HEK293 (cell line): ENCODE data around the gene TMTC1.

ENCODE experiments used
- CTCF ChIA-PET: fragments of 350-600 bp; formaldehyde crosslinking; extraction: SDS; loops from one replicate; lab custom pipeline; 2021; ENCODE audit warnings: antibody characterized with exemption; lab: Yijun Ruan, JAX
- POLR2A ChIA-PET: fragments of 300-600 bp; formaldehyde crosslinking; extraction: SDS; loops from one replicate; lab custom pipeline; 2020; ENCODE audit warnings: antibody characterized with exemption, inconsistent platforms; lab: Yijun Ruan, JAX
- H3K27ac ChIP-seq: fragments of 200-500 bp; sonication (Bioruptor generic); 2 replicates; pipeline ENCODE4 v1.5.1; 2014; ENCODE audit warnings: low read depth, low read length, control low read depth, inconsistent platforms; ENCODE audit errors: extremely low read depth
- H3K36me3 ChIP-seq, 2 experiments: fragments of 200-500 bp in 1 of 2; sonication (Bioruptor generic) in 1 of 2; 1 replicate in 1 of 2; 2 replicates in 1 of 2; pipeline ENCODE4 v1.5.1; 2014 to 2017; ENCODE audit warnings: inconsistent platforms in 2 of 2, low read length in 2 of 2; ENCODE audit not compliant: control insufficient read depth in 2 of 2, insufficient read depth in 1 of 2
- H3K4me1 ChIP-seq: fragments of 200-500 bp; sonication (Bioruptor generic); 2 replicates; pipeline ENCODE4 v1.5.1; 2014; ENCODE audit warnings: mild to moderate bottlenecking, low read length, inconsistent platforms; ENCODE audit not compliant: control insufficient read depth, insufficient read depth
- H3K4me3 ChIP-seq: 2 replicates; pipeline ENCODE4 v1.5.1; 2011; ENCODE audit warnings: low read depth, mild to moderate bottlenecking, control low read depth, low read length, moderate library complexity
- H3K9me3 ChIP-seq: fragments of 200-500 bp; sonication (Bioruptor generic); 2 replicates; pipeline ENCODE4 v1.5.1; 2014; ENCODE audit warnings: low read depth, low read length, inconsistent platforms; ENCODE audit not compliant: control insufficient read depth, insufficient read depth
- EGR2 ChIP-seq: fragments of 450-650 bp; formaldehyde crosslinking; IDR thresholded peaks from 2 replicates; pipeline ENCODE4 v1.5.1; 2016; ENCODE audit warnings: low read depth, missing biosample characterization, missing genetic modification characterization
- HOXA7 ChIP-seq: sonication (generic); formaldehyde crosslinking; IDR thresholded peaks from 2 replicates; pipeline ENCODE4 v1.8.1; 2022; ENCODE audit warnings: missing genetic modification reagents, borderline replicate concordance
- KLF10 ChIP-seq: fragments of 450-650 bp; IDR thresholded peaks from 2 replicates; pipeline ENCODE4 v1.5.1; 2018; ENCODE audit warnings: missing biosample characterization, mild to moderate bottlenecking, missing genetic modification characterization
- OSR2 ChIP-seq: fragments of 450-650 bp; formaldehyde crosslinking; IDR thresholded peaks from 2 replicates; pipeline ENCODE4 v1.5.1; 2016; ENCODE audit warnings: missing biosample characterization, missing genetic modification characterization
- OVOL3 ChIP-seq: fragments of 450-650 bp; formaldehyde crosslinking; IDR thresholded peaks from 2 replicates; pipeline ENCODE4 v1.5.1; 2016; ENCODE audit warnings: missing biosample characterization, missing genetic modification characterization
- PRDM1 ChIP-seq: fragments of 450-650 bp; formaldehyde crosslinking; IDR thresholded peaks from 2 replicates; pipeline ENCODE4; 2016; ENCODE audit warnings: missing biosample characterization, missing genetic modification characterization
- TCF7L2 ChIP-seq: IDR thresholded peaks from 2 replicates; pipeline ENCODE4 v1.6.1; 2011; ENCODE audit warnings: low read depth, mild to moderate bottlenecking, inconsistent platforms, low read length, moderate library complexity, borderline replicate concordance
- WT1 ChIP-seq: fragments of 450-650 bp; formaldehyde crosslinking; IDR thresholded peaks from 2 replicates; pipeline ENCODE4 v1.5.1; 2016; ENCODE audit warnings: missing biosample characterization, missing genetic modification characterization
- ZFHX2 ChIP-seq: fragments of 450-650 bp; formaldehyde crosslinking; conservative IDR thresholded peaks from 2 replicates; pipeline ENCODE4 v1.5.1; 2016; ENCODE audit warnings: missing biosample characterization, missing genetic modification characterization
- ZNF133 ChIP-seq: fragments of 450-650 bp; formaldehyde crosslinking; IDR thresholded peaks from 2 replicates; pipeline ENCODE4 v1.5.1; 2016; ENCODE audit warnings: missing biosample characterization, missing genetic modification characterization
- ZNF548 ChIP-seq: fragments of 450-650 bp; formaldehyde crosslinking; IDR thresholded peaks from 2 replicates; pipeline ENCODE4 v1.5.1; 2016; ENCODE audit warnings: missing biosample characterization, missing genetic modification characterization
- ZNF610 ChIP-seq: fragments of 450-650 bp; formaldehyde crosslinking; IDR thresholded peaks from 2 replicates; pipeline ENCODE4 v1.5.1; 2016; ENCODE audit warnings: missing biosample characterization, missing genetic modification characterization, borderline replicate concordance
- ZNF654 ChIP-seq: fragments of 450-650 bp; formaldehyde crosslinking; IDR thresholded peaks from 2 replicates; pipeline ENCODE4 v1.5.1; 2016; ENCODE audit warnings: low read depth, missing biosample characterization, missing genetic modification characterization
- ZNF660 ChIP-seq: fragments of 450-650 bp; IDR thresholded peaks from 2 replicates; pipeline ENCODE4 v1.5.1; 2018; ENCODE audit warnings: missing biosample characterization, mild to moderate bottlenecking, missing genetic modification characterization
- ZNF670 ChIP-seq: fragments of 450-650 bp; formaldehyde crosslinking; IDR thresholded peaks from 2 replicates; pipeline ENCODE4 v1.5.1; 2016; ENCODE audit warnings: missing biosample characterization, missing genetic modification characterization, low read depth
- ZNF692 ChIP-seq: fragments of 450-650 bp; formaldehyde crosslinking; IDR thresholded peaks from 2 replicates; pipeline ENCODE4 v1.5.1; 2016; ENCODE audit warnings: missing biosample characterization, missing genetic modification characterization
- ZSCAN23 ChIP-seq: fragments of 450-650 bp; formaldehyde crosslinking; IDR thresholded peaks from 2 replicates; pipeline ENCODE4 v1.5.1; 2016; ENCODE audit warnings: missing biosample characterization, missing genetic modification characterization
- TF ChIP-seq, protein P1 (sequence below): fragments of 450-650 bp; formaldehyde crosslinking; IDR thresholded peaks from 2 replicates; pipeline ENCODE4 v1.5.1; 2016; ENCODE audit warnings: missing biosample characterization, missing genetic modification characterization
- TF ChIP-seq, protein P2 (sequence below): fragments of 450-650 bp; formaldehyde crosslinking; IDR thresholded peaks from 2 replicates; pipeline ENCODE4 v1.5.1; 2016; ENCODE audit warnings: missing biosample characterization, missing genetic modification characterization

Gene TMTC1

GRCh38 chr12:29733060-29733459 lies 50.7 kb downstream of the TMTC1 start:
- CTCF ChIA-PET = interaction anchor here (0.6 kb wide), 1 partner anchor 1045 kb away, joined by 3 read pairs; no protein-coding TSS in a partner anchor

GRCh38 chr12:29732593-29732992 lies 51.1 kb downstream of the TMTC1 start:
- no peaks in the 10 kb centered on the region for H3K9me3 ChIP-seq
- ChIA-PET CTCF (interaction anchor here (0.6 kb wide), 1 partner anchor 1045 kb away, joined by 3 read pairs; no protein-coding TSS in a partner anchor), POLR2A (no interaction called here)
- H3K4me1 ChIP-seq = peaks cover 14% of the 10 kb centered on the region
- TF ChIP-seq OVOL3 (tag by site-specific recombination) (no peak), ZNF692 (tag by site-specific recombination) (no peak), ZNF610 (tag by site-specific recombination) (no peak), ZNF660 (no peak), KLF10 (tag by site-specific recombination) (no peak), WT1 (tag by site-specific recombination) (no peak), ZNF133 (tag by site-specific recombination) (no peak), ZSCAN23 (tag by site-specific recombination) (no peak), ZNF654 (tag by site-specific recombination) (no peak), HOXA7 (CRISPR knock-in tag) (no peak)
- H3K36me3 ChIP-seq = no peaks in the 10 kb centered on the region
- H3K27ac ChIP-seq = no peak overlapping the region
- no peak overlapping the region for H3K4me3 ChIP-seq

More at GRCh38 chr12:29733060-29733459, 50.7 kb downstream of the TMTC1 start:
- Histone ChIP-seq H3K27ac (no peak overlapping the region), H3K9me3 (no peaks in the 10 kb centered on the region), H3K36me3 (no peaks in the 10 kb centered on the region), H3K4me3 (no peak overlapping the region), H3K4me1 (peaks cover 14% of the 10 kb centered on the region)
- POLR2A ChIA-PET = no interaction called here
- TF ChIP-seq ZFHX2 = peak; percentile 47; the same call in 1 of the 2 replicates
- TF ChIP-seq EGR2 (tag by site-specific recombination) = 0 out of 2 replicates have a peak, but pooled peaks have one; percentile 28
- TF ChIP-seq, protein P1, sequence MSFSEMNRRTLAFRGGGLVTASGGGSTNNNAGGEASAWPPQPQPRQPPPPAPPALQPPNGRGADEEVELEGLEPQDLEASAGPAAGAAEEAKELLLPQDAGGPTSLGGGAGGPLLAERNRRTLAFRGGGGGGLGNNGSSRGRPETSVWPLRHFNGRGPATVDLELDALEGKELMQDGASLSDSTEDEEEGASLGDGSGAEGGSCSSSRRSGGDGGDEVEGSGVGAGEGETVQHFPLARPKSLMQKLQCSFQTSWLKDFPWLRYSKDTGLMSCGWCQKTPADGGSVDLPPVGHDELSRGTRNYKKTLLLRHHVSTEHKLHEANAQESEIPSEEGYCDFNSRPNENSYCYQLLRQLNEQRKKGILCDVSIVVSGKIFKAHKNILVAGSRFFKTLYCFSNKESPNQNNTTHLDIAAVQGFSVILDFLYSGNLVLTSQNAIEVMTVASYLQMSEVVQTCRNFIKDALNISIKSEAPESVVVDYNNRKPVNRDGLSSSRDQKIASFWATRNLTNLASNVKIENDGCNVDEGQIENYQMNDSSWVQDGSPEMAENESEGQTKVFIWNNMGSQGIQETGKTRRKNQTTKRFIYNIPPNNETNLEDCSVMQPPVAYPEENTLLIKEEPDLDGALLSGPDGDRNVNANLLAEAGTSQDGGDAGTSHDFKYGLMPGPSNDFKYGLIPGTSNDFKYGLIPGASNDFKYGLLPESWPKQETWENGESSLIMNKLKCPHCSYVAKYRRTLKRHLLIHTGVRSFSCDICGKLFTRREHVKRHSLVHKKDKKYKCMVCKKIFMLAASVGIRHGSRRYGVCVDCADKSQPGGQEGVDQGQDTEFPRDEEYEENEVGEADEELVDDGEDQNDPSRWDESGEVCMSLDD = no peak
- TF ChIP-seq ZNF670 (tag by site-specific recombination) = no peak

- peaks cover 14% of the 10 kb centered on the region for H3K4me1 ChIP-seq
- POLR2A ChIA-PET = no interaction called here
- TF ChIP-seq OSR2 (tag by site-specific recombination) = peak; percentile 54; the same call in 1 of the 2 replicates
- no peak for TF ChIP-seq ZNF548 (tag by site-specific recombination)
- TF ChIP-seq TCF7L2 = no peak
- TF ChIP-seq, protein P2, sequence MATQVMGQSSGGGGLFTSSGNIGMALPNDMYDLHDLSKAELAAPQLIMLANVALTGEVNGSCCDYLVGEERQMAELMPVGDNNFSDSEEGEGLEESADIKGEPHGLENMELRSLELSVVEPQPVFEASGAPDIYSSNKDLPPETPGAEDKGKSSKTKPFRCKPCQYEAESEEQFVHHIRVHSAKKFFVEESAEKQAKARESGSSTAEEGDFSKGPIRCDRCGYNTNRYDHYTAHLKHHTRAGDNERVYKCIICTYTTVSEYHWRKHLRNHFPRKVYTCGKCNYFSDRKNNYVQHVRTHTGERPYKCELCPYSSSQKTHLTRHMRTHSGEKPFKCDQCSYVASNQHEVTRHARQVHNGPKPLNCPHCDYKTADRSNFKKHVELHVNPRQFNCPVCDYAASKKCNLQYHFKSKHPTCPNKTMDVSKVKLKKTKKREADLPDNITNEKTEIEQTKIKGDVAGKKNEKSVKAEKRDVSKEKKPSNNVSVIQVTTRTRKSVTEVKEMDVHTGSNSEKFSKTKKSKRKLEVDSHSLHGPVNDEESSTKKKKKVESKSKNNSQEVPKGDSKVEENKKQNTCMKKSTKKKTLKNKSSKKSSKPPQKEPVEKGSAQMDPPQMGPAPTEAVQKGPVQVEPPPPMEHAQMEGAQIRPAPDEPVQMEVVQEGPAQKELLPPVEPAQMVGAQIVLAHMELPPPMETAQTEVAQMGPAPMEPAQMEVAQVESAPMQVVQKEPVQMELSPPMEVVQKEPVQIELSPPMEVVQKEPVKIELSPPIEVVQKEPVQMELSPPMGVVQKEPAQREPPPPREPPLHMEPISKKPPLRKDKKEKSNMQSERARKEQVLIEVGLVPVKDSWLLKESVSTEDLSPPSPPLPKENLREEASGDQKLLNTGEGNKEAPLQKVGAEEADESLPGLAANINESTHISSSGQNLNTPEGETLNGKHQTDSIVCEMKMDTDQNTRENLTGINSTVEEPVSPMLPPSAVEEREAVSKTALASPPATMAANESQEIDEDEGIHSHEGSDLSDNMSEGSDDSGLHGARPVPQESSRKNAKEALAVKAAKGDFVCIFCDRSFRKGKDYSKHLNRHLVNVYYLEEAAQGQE (tag by site-specific recombination) = no peak
- TF ChIP-seq PRDM1 (tag by site-specific recombination) = 0 out of 2 replicates have a peak, but pooled peaks have one; percentile 23
- TF ChIP-seq, all 188 proteins: peak for 2
- Histone ChIP-seq H3K9me3 (no peaks in the 10 kb centered on the region), H3K4me3 (no peak overlapping the region), H3K36me3 (no peaks in the 10 kb centered on the region), H3K27ac (no peak overlapping the region)
- CTCF ChIA-PET = no interaction called here
These were observed 51.6 kb downstream of the TMTC1 start for GRCh38 chr12:29732191-29732590.
